Measurements from ENCODE around the gene STK17B.

DNA sequence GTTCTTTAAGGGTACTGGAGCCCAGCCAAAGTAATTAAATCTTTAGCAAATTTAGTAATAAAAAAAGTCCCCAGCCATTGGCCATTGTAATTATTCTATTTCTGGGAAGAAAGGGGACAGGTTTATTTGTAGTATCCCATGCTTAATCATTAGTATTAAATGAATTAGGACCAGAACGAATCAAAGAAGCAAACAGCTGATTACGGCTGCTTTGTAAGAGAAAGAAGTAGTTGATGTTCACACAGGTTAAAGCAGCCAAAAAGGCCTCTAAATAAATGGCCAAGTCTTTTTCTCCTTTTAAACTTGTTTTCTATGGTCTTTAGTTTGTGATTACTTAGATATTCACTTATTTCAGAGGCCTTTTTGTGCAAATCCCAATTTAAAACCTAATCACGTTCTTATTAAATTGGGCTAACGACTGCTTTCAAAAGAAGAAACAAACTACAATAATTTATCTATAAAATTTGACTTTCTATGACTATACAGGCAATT lies 54.1 kb downstream of the STK17B start:
- TF ChIP-seq, protein P1, sequence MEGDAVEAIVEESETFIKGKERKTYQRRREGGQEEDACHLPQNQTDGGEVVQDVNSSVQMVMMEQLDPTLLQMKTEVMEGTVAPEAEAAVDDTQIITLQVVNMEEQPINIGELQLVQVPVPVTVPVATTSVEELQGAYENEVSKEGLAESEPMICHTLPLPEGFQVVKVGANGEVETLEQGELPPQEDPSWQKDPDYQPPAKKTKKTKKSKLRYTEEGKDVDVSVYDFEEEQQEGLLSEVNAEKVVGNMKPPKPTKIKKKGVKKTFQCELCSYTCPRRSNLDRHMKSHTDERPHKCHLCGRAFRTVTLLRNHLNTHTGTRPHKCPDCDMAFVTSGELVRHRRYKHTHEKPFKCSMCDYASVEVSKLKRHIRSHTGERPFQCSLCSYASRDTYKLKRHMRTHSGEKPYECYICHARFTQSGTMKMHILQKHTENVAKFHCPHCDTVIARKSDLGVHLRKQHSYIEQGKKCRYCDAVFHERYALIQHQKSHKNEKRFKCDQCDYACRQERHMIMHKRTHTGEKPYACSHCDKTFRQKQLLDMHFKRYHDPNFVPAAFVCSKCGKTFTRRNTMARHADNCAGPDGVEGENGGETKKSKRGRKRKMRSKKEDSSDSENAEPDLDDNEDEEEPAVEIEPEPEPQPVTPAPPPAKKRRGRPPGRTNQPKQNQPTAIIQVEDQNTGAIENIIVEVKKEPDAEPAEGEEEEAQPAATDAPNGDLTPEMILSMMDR (IDR thresholded peaks at IDR 0.05; ENCODE audit: borderline replicate concordance, extremely low read depth, low read length, poor library complexity, severe bottlenecking) = no peak
- no peak for TF ChIP-seq EZH2 (IDR thresholded peaks at IDR 0.05; ENCODE audit: borderline replicate concordance, low read depth, low read length, severe bottlenecking)
